ENCODE measurements around the gene CNNM1. TPM values are rescaled to one million over a fixed set of nuclear protein-coding genes. Genes with fewer than 3 reads are reported as not detected.

Gene CNNM1
- total RNA-seq, 1 donor from 2014 or later = 0.21 TPM

GRCh38 chr10:99341248-99341647 is 12.1 kb downstream of the CNNM1 start:
- no peaks in the 10 kb centered on the region for H3K9me3 Mint-ChIP-seq
- H3K4me3 Mint-ChIP-seq = no peak overlapping the region
- intact Hi-C loops (cut with micrococcal nuclease) = no loop called here
- no peaks in the 10 kb centered on the region for H3K4me1 Mint-ChIP-seq (ENCODE audit: low read depth)
- no peak for DNase-seq (ENCODE audit: low spot score)
- H3K27me3 Mint-ChIP-seq (ENCODE audit: insufficient read depth) = peaks cover 7% of the 10 kb centered on the region
- no peaks in the 10 kb centered on the region for H3K36me3 Mint-ChIP-seq (ENCODE audit: low read depth)
- H3K27ac Mint-ChIP-seq = no peak overlapping the region

- intact Hi-C loops (cut with micrococcal nuclease) = no loop called here
- H3K36me3 Mint-ChIP-seq (ENCODE audit: low read depth) = no peaks in the 10 kb centered on the region
- DNase-seq (ENCODE audit: low spot score) = no peak
- H3K9me3 Mint-ChIP-seq = no peaks in the 10 kb centered on the region
- H3K27me3 Mint-ChIP-seq (ENCODE audit: insufficient read depth) = peaks cover 10% of the 10 kb centered on the region
- H3K4me1 Mint-ChIP-seq (ENCODE audit: low read depth) = no peaks in the 10 kb centered on the region
- H3K27ac Mint-ChIP-seq = no peak overlapping the region
- H3K4me3 Mint-ChIP-seq = no peak overlapping the region
These were observed 12.8 kb downstream of the CNNM1 start for GRCh38 chr10:99341860-99342490.

GRCh38 chr10:99343262-99343661 is 14.1 kb downstream of the CNNM1 start:
- no peak overlapping the region for H3K4me3 Mint-ChIP-seq
- intact Hi-C loops (cut with micrococcal nuclease) = no loop called here
- H3K27me3 Mint-ChIP-seq (ENCODE audit: insufficient read depth) = peaks cover 10% of the 10 kb centered on the region

GRCh38 chr10:99344715-99345114 is 15.6 kb downstream of the CNNM1 start:
- intact Hi-C loops (cut with micrococcal nuclease) = no loop called here
- no peaks in the 10 kb centered on the region for H3K36me3 Mint-ChIP-seq (ENCODE audit: low read depth)
- H3K27me3 Mint-ChIP-seq (ENCODE audit: insufficient read depth) = peaks cover 8% of the 10 kb centered on the region
- H3K27ac Mint-ChIP-seq = no peak overlapping the region
- no peaks in the 10 kb centered on the region for H3K9me3 Mint-ChIP-seq
- no peaks in the 10 kb centered on the region for H3K4me1 Mint-ChIP-seq (ENCODE audit: low read depth)
- H3K4me3 Mint-ChIP-seq = no peak overlapping the region
- DNase-seq (ENCODE audit: low spot score) = no peak

More at GRCh38 chr10:99343262-99343661, 14.1 kb downstream of the CNNM1 start:
- H3K4me1 Mint-ChIP-seq (ENCODE audit: low read depth) = no peaks in the 10 kb centered on the region
- no peaks in the 10 kb centered on the region for H3K36me3 Mint-ChIP-seq (ENCODE audit: low read depth)
- H3K27ac Mint-ChIP-seq = no peak overlapping the region
- DNase-seq (ENCODE audit: low spot score) = no peak
- no peaks in the 10 kb centered on the region for H3K9me3 Mint-ChIP-seq

- Mint-ChIP-seq H3K27me3 (ENCODE audit: insufficient read depth) (peaks cover 5% of the 10 kb centered on the region), H3K9me3 (no peaks in the 10 kb centered on the region), H3K27ac (no peak overlapping the region), H3K4me3 (no peak overlapping the region), H3K36me3 (ENCODE audit: low read depth) (no peaks in the 10 kb centered on the region), H3K4me1 (ENCODE audit: low read depth) (no peaks in the 10 kb centered on the region)
- no peak for DNase-seq (ENCODE audit: low spot score)
- intact Hi-C loops (cut with micrococcal nuclease) = no loop called here
These were observed 16.2 kb downstream of the CNNM1 start for GRCh38 chr10:99345350-99345749.

GRCh38 chr10:99346247-99346646 is 17.1 kb downstream of the CNNM1 start:
- Mint-ChIP-seq H3K9me3 (no peaks in the 10 kb centered on the region), H3K27ac (no peak overlapping the region), H3K27me3 (ENCODE audit: insufficient read depth) (peaks cover 5% of the 10 kb centered on the region), H3K4me1 (ENCODE audit: low read depth) (no peaks in the 10 kb centered on the region), H3K4me3 (no peak overlapping the region), H3K36me3 (ENCODE audit: low read depth) (no peaks in the 10 kb centered on the region)
- no peak for DNase-seq (ENCODE audit: low spot score)
- intact Hi-C loops (cut with micrococcal nuclease) = no loop called here

DNA sequence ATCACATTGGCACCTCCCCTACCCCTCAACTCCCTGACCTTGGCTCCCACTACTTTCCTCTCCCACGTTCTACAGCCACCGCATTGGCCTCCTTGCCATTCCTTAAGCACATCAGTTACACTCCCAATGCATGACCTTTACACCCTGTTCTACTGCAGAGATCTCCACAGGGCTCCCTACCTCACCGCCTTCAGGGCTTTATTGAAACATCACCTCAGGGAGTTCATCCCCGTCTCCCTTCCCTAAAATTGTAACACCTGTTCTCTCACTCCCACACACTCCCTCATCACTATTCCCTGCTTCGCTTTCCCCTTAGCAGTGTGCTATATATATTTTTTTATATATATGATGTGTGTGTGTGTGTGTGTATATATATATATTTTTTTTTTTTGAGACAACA is 18.5 kb downstream of the CNNM1 start:
- Mint-ChIP-seq H3K4me3 (no peak overlapping the region), H3K27ac (no peak overlapping the region), H3K27me3 (ENCODE audit: insufficient read depth) (peaks cover 7% of the 10 kb centered on the region), H3K9me3 (no peaks in the 10 kb centered on the region), H3K4me1 (ENCODE audit: low read depth) (no peaks in the 10 kb centered on the region), H3K36me3 (ENCODE audit: low read depth) (no peaks in the 10 kb centered on the region)
- intact Hi-C loops (cut with micrococcal nuclease) = no loop called here
- no peak for DNase-seq (ENCODE audit: low spot score)

- H3K9me3 Mint-ChIP-seq = no peaks in the 10 kb centered on the region
- H3K36me3 Mint-ChIP-seq (ENCODE audit: low read depth) = no peaks in the 10 kb centered on the region
- H3K27me3 Mint-ChIP-seq (ENCODE audit: insufficient read depth) = peaks cover 16% of the 10 kb centered on the region
- DNase-seq (ENCODE audit: low spot score) = no peak
- no peak overlapping the region for H3K4me3 Mint-ChIP-seq
- intact Hi-C loops (cut with micrococcal nuclease) = no loop called here
- no peaks in the 10 kb centered on the region for H3K4me1 Mint-ChIP-seq (ENCODE audit: low read depth)
- no peak overlapping the region for H3K27ac Mint-ChIP-seq
These were observed 24.0 kb downstream of the CNNM1 start for GRCh38 chr10:99353182-99353581.

- no peaks in the 10 kb centered on the region for H3K4me1 Mint-ChIP-seq (ENCODE audit: low read depth)
- H3K9me3 Mint-ChIP-seq = no peaks in the 10 kb centered on the region
- H3K27ac Mint-ChIP-seq = no peak overlapping the region
- H3K27me3 Mint-ChIP-seq (ENCODE audit: insufficient read depth) = peaks cover 19% of the 10 kb centered on the region
- DNase-seq (ENCODE audit: low spot score) = no peak
- no peaks in the 10 kb centered on the region for H3K36me3 Mint-ChIP-seq (ENCODE audit: low read depth)
- H3K4me3 Mint-ChIP-seq = no peak overlapping the region
- intact Hi-C loops (cut with micrococcal nuclease) = no loop called here
These were observed 28.5 kb downstream of the CNNM1 start for GRCh38 chr10:99357691-99358090.

DNA sequence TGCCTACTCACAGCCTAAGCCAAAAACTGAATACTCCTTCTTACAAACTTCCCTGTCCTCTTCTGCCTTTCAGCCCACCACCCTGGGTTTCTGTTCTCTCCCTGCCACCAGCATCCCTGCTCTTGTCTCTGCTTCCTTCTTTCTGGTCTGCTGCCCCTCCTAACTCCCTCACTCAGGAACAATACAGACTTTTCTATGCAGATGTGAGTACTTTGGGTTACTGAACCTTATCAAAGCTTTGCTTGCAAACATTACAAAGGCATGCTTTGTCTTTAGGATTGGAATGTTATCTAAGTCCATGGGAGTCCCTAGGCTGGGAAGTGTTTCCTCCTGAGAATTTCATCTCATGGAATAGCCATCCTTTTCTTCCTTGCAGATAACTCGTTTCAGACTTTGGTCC is 28.9 kb downstream of the CNNM1 start:
- Mint-ChIP-seq H3K36me3 (ENCODE audit: low read depth) (no peaks in the 10 kb centered on the region), H3K27me3 (ENCODE audit: insufficient read depth) (peaks cover 23% of the 10 kb centered on the region), H3K27ac (no peak overlapping the region), H3K9me3 (no peaks in the 10 kb centered on the region), H3K4me1 (ENCODE audit: low read depth) (no peaks in the 10 kb centered on the region), H3K4me3 (no peak overlapping the region)
- intact Hi-C loops (cut with micrococcal nuclease) = no loop called here
- DNase-seq (ENCODE audit: low spot score) = no peak

DNA sequence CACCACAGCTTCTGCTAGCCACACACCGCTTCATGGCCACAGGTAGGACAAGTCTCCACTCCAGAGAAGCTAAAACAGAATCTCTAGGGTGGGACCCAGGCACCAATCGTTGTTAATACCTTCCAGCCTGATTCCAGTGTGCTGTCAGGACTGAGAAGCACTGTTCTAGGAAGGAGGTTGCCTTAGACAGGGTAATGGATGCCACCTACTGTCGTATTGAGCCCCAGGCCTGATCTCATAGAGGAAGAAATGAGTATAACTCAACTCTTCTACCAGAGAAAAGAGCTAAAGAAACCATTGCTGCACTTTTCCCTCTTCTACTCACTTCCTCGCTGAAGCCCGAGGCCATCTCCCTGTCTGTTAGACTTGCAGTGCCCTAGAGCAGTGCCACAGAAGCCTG is 31.8 kb downstream of the CNNM1 start:
- Mint-ChIP-seq H3K4me1 (ENCODE audit: low read depth) (no peaks in the 10 kb centered on the region), H3K36me3 (ENCODE audit: low read depth) (no peaks in the 10 kb centered on the region), H3K27ac (no peak overlapping the region), H3K9me3 (no peaks in the 10 kb centered on the region), H3K27me3 (ENCODE audit: insufficient read depth) (peaks cover 16% of the 10 kb centered on the region), H3K4me3 (no peak overlapping the region)
- DNase-seq (ENCODE audit: low spot score) = no peak
- intact Hi-C loops (cut with micrococcal nuclease) = no loop called here

GRCh38 chr10:99364125-99364524 is 35.0 kb downstream of the CNNM1 start:
- no peak for DNase-seq (ENCODE audit: low spot score)
- intact Hi-C loops (cut with micrococcal nuclease) = no loop called here
- no peaks in the 10 kb centered on the region for H3K9me3 Mint-ChIP-seq
- H3K4me3 Mint-ChIP-seq = no peak overlapping the region
- H3K36me3 Mint-ChIP-seq (ENCODE audit: low read depth) = no peaks in the 10 kb centered on the region
- peaks cover 29% of the 10 kb centered on the region for H3K27me3 Mint-ChIP-seq (ENCODE audit: insufficient read depth)
- H3K27ac Mint-ChIP-seq = no peak overlapping the region
- no peaks in the 10 kb centered on the region for H3K4me1 Mint-ChIP-seq (ENCODE audit: low read depth)

GRCh38 chr10:99365311-99365710 is 36.2 kb downstream of the CNNM1 start:
- H3K9me3 Mint-ChIP-seq = no peaks in the 10 kb centered on the region
- H3K4me3 Mint-ChIP-seq = no peak overlapping the region
- intact Hi-C loops (cut with micrococcal nuclease) = no loop called here
- H3K27ac Mint-ChIP-seq = no peak overlapping the region
- DNase-seq (ENCODE audit: low spot score) = no peak
- H3K27me3 Mint-ChIP-seq (ENCODE audit: insufficient read depth) = peaks cover 36% of the 10 kb centered on the region
- no peaks in the 10 kb centered on the region for H3K36me3 Mint-ChIP-seq (ENCODE audit: low read depth)
- no peaks in the 10 kb centered on the region for H3K4me1 Mint-ChIP-seq (ENCODE audit: low read depth)

DNA sequence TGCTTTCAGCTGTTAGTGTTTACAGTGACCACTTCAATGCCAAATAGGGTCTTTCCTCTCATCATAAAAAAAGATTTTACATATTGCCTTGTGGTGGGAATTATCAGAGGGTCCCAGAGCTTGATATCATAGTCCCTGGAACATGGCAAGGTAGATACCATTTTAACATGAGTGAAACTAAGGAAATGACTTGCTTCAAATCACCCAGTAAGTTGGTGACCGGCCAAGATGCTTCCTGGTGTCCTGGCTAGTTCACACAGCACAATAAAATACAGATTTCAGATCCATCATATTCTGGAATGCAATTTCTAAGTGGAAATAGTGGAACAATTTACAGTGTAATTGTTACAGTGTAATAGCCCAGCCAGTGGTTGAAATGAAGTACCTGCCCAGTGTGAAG is 36.6 kb downstream of the CNNM1 start:
- Mint-ChIP-seq H3K36me3 (ENCODE audit: low read depth) (no peaks in the 10 kb centered on the region), H3K27ac (no peak overlapping the region), H3K9me3 (no peaks in the 10 kb centered on the region), H3K27me3 (ENCODE audit: insufficient read depth) (peaks cover 38% of the 10 kb centered on the region), H3K4me3 (no peak overlapping the region), H3K4me1 (ENCODE audit: low read depth) (peaks cover 1% of the 10 kb centered on the region)
- intact Hi-C loops (cut with micrococcal nuclease) = no loop called here
- DNase-seq (ENCODE audit: low spot score) = no peak
